Nucleus accumbens (tissue), 56 donors: ENCODE results near the gene XRCC4.

Source experiments
- DNase-seq, 56 donors: peaks; one replicate each; lab custom pipeline; 2025; lab: John Stamatoyannopoulos, UW

XRCC4 gene

GRCh38 chr5:83371726-83372125 is 294.4 kb downstream of the XRCC4 start:
- no peak for DNase-seq

DNA sequence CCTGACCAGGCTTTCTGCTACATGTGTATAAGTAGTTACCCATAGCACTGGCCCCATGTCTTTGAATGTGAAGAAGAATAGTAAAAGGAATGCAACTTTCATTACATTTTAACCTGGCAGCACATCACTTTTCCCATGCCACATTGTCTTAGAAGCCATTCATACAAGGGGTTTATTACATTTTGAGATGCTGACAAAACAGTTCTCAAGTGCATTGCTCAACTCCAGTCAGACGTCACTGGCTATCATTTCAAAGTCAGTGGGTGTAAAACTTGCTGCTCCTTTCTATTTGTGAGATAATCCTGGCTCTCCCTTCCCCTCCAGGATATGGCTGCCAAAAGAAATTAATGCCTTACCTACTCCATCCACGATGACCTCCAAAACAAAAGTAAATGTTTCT is 297.2 kb downstream of the XRCC4 start:
- no peak for DNase-seq

DNA sequence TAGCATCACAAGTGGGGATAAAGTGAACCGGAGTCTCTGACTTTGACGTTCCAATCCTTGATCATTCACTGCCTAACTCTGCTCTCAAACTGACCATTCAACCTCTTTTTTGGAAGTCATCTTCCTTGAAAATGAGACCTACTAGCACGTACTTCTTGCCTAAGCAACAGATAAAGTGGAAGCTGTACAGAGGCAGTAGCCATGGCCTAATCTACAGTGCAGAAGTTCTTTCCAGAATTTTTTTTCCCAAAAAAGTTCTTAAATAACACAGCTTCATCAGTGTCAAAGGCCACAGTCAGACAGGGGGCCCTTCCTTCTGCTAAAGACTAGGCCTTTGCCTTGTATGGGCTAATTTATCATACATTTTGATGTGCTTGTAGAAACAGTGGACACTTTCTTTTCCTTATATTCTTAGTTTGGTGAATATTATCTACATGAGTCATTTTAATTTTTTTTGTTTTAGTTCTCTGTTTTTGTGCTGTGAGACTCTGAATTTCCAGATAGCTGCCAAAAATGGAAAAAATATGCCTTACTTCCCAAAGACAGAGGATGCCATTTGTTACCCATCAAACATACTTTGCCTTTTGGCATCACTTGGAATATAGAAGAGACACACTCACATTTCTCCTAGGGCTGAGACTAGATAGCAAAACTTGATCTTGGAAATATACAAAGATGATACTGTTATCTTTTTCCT is 297.9 kb downstream of the XRCC4 start:
- no peak for DNase-seq

GRCh38 chr5:83376461-83376860 is 299.1 kb downstream of the XRCC4 start:
- no peak for DNase-seq

- DNase-seq = no peak
These were observed 300.0 kb downstream of the XRCC4 start for GRCh38 chr5:83377131-83377865.

- DNase-seq = no peak
These were observed 301.4 kb downstream of the XRCC4 start for GRCh38 chr5:83378624-83379289.

DNA sequence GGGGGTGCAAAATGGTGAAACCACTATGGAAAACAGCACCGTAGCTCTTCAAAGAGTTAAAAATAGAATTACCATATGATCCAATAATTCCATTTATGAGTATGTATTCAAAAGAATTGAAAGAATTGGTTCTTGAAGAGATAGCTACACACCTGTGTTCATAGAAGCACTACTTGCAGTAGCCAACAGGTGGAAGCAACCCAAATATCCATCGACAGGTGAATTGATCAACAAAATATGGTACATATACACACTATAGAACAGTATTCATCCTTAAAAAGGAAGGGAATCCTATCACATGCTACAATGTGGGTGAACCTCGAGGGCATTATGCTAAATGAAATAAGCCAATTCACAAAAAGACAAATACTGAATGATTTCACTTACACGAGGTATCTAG is 308.5 kb downstream of the XRCC4 start:
- no peak for DNase-seq

DNA sequence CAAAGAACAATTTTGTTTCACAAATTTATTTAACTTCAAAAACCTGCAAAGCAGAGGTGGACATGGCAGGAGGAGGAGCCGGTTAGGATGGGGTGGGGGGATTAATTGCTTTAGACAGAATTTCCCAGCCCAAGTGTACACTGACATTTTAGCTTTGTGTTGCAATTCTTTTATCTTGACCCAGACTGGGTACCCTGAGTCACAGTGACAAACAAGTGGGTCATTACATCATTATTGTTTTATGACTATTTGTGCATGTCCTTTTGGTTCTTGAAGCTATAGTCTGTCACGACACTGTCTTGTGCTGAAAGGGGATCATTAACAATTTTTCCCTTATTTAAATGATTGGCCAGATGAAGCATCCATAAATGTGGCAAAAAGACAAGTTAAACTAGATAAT is 309.7 kb downstream of the XRCC4 start:
- DNase-seq = no peak

- no peak for DNase-seq
These were observed 311.3 kb downstream of the XRCC4 start for GRCh38 chr5:83388608-83389007.

DNA sequence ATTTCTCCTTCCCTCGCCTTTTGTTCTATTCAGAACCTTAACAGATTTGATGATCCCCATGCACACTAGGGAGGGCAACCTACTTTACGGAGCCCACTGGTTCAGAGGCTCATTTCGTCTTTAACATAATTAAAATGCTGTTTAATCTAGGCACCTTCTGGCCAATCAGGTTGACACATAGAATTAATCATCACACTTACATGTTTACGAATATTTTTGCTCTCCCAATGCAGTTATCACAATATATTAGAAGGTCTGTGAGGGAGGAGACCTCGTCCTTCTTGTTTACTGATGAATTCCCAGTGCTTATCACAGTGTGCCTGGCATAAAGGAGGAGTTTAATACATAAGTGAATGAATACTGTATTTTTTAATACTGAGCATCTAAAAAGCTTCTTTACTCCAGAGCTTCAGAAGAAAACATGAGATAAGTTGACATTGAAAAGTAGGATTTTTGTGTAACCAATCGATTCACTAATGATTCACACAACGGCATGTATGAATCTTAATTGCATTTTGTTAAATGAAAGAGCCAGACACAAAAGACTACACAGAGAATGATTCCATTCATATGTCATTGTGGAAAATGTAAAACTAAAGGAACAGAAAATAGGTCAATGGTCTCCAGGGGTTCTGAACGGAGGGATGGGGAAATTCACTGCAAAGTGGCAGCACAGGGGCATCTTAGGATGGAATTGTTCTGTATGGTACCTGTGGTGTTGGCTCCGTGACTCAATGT is 315.6 kb downstream of the XRCC4 start:
- DNase-seq = no peak

GRCh38 chr5:83393504-83393866 is 316.1 kb downstream of the XRCC4 start:
- DNase-seq = no peak

DNA sequence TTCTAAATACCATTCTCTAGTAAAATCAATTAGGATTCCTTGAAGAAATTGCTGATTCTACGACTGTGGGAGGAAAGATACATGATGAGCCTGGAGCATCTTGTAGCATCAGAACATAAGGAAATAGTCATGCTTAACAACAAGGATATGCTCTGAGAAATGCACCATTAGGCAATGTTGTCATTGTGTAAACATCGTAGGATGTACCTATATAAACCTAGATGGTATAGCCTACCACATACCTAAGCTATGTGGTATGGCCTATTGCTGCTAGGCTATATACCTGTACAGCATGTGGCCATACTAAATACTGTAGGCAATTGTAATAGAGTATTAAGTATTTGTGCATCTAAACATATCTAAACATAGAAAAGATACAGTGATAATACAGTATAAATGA is 316.8 kb downstream of the XRCC4 start:
- no peak for DNase-seq

DNA sequence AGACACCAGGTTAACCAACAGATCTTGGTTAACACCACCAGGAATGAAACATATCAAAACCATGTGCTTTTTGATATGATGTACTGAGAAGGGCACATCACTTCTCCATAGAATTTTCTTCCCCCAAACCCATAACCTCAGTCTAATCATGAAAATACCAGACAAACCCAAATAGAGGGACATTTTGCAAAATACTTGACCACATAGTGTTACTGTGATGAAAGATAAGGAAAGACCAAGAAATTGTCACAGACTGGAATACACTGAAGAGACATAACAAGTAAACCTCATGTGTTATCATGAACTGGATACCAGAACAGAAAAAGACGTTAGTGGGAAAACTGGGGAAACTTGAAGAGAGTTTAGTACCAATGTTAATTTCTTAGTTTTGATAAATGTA is 319.3 kb downstream of the XRCC4 start:
- DNase-seq = no peak

DNA sequence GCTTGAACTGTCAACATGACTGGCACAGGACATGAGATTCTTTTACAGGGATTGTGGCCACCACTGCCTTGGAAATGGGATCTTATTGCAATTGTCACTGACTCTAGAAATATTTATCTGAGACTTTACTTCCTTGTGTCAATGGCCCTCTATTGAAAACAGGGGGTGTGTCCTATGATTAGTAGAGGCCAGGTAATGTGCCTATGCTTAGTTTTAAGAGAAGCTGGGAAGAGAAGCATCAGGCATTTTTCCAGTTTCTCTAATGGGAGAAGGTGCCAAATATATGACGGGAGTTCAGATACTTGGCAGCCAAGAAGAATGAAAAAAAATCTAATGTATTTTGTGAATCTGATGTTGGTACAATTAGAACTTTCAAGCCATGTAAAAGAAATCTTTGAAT is 320.3 kb downstream of the XRCC4 start:
- DNase-seq = no peak

DNA sequence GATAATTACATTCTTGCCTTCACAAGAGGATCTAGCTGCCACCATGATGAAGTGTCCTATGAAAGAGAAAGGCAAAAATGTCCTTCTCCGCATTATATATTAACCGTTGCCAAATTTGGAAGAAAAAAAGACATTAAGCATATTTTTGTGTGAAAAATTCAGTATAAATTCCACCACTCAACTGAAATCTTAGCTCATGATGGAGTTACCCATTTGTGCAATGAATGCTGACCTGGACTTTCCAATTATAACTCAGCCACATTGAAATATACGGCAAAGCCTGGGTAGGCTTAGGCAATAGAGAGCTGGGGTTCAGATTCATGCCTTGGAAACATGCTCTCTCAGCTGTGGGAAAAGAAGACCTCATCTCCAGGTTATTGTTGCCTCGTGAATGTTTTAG is 322.9 kb downstream of the XRCC4 start:
- no peak for DNase-seq

DNA sequence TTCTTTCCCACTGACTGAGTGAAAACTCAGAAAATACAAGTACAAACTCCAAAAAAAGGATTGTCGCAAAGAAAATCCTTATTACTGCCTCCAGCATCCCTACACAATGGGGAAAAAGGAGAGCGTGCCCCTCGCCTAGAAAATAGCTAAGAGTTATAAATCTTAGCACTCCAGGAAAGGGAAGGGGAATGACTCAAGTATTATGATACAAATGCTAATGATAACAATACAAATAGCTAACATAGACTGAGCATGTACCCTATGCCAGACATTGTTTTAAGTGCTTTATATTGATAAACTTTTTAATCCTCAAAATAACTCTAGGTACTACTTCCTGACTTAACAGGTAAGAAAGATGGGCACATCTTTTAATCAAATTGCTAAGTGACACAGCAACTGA is 323.4 kb downstream of the XRCC4 start:
- DNase-seq = no peak

GRCh38 chr5:83401122-83401731 is 323.9 kb downstream of the XRCC4 start:
- no peak for DNase-seq

GRCh38 chr5:83401775-83402174 is 324.4 kb downstream of the XRCC4 start:
- DNase-seq = no peak
